ENCODE results near the gene RFWD3. TPM values are rescaled to one million over a fixed set of nuclear protein-coding genes. Genes with fewer than 3 reads are reported as not detected.

Gene RFWD3
- total RNA-seq, 1 donor from 2014 or later, result 72.8 TPM

DNA sequence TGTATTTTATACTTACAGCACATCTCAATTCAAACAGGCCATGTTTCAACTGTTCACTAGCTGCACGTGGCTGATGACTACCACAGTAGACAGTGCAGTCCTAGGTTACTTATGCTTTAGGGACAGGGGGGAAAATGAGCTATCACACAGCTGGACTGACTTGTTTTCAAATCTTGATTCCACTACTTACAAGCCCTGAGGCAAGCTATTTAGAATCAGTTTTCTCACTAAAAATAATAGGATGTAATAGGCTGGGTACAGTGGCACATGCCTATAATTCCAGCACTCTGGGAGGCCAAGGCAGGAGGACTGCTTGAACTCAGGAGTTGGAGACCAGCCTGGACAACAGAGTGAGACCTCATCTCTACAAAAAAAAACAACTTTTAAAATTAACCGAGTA is 70.1 kb downstream of the RFWD3 start:
- Mint-ChIP-seq H3K4me3 (no peak overlapping the region), H3K36me3 (ENCODE audit: low read depth) (peaks cover 8% of the 10 kb centered on the region), H3K27me3 (ENCODE audit: low read depth) (no peaks in the 10 kb centered on the region), H3K27ac (ENCODE audit: unreplicated experiment) (no peak overlapping the region), H3K9me3 (no peaks in the 10 kb centered on the region), H3K4me1 (peaks cover 4% of the 10 kb centered on the region)
- TF ChIP-seq, protein P1, sequence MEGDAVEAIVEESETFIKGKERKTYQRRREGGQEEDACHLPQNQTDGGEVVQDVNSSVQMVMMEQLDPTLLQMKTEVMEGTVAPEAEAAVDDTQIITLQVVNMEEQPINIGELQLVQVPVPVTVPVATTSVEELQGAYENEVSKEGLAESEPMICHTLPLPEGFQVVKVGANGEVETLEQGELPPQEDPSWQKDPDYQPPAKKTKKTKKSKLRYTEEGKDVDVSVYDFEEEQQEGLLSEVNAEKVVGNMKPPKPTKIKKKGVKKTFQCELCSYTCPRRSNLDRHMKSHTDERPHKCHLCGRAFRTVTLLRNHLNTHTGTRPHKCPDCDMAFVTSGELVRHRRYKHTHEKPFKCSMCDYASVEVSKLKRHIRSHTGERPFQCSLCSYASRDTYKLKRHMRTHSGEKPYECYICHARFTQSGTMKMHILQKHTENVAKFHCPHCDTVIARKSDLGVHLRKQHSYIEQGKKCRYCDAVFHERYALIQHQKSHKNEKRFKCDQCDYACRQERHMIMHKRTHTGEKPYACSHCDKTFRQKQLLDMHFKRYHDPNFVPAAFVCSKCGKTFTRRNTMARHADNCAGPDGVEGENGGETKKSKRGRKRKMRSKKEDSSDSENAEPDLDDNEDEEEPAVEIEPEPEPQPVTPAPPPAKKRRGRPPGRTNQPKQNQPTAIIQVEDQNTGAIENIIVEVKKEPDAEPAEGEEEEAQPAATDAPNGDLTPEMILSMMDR (conservative IDR thresholded peaks at IDR 0.05), result no peak
- DNase-seq (ENCODE audit: low read depth, low spot score), result no peak

DNA sequence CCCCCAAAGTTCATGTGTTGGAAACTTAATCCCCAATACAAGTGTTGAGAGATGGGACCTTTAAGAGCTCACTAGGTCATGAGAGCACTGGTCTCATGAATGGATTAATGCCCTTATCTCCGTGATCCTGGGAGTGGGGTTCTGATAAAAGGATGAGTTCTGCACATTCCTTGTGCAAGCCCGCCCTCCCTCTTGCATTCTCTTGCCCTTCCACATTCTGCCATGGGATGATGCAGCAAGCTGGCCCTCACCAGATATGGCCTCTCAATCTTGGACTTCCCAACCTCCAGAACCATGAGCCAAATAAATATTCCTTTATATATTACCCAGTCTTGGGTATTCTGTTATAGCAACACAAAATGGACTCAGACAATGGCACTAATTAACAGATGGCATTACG is 73.8 kb downstream of the RFWD3 start:
- TF ChIP-seq, protein P1 (conservative IDR thresholded peaks at IDR 0.05), result no peak
- Mint-ChIP-seq H3K4me1 (peaks cover 4% of the 10 kb centered on the region), H3K4me3 (no peak overlapping the region), H3K27ac (ENCODE audit: unreplicated experiment) (no peak overlapping the region), H3K9me3 (no peaks in the 10 kb centered on the region), H3K36me3 (ENCODE audit: low read depth) (peaks cover 5% of the 10 kb centered on the region), H3K27me3 (ENCODE audit: low read depth) (no peaks in the 10 kb centered on the region)
- DNase-seq (ENCODE audit: low read depth, low spot score), result no peak

DNA sequence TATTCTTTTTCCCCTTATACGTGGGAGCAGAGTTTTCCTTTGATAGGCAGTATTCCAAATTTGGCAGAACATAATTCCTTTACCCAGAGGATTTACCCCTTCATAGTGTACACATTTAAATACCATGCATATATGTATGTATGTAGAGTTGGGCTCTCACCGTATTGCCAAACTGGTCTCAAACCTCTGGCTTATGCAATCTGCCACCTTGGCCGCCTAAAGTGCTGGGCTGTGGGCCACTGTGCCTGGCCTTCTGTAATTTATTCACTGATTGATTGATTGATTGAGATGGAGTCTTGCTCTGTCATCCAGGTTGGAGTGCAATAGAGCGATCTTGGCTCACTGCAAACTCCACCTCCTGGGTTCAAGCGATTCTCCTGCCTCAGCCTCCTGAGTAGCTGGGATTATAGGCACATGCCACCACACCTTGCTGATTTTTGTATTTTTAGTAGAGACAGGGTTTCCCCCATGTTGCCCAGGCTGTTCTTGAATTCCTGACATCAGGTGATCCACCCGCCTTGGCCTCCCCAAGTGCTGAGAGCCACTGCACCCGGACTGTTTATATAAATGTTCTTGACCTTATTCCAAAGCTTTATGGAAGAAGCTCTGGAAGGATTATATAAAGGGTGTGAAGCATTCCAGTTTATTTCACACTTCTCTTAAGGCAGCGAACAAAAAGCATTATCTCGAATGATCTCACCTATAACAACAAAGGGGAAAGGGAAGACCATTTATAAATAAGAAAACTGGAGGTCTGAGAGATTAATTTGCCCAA is 74.6 kb downstream of the RFWD3 start:
- TF ChIP-seq, protein P1 (conservative IDR thresholded peaks at IDR 0.05), result no peak
- H3K9me3 Mint-ChIP-seq, result no peaks in the 10 kb centered on the region
- peaks cover 5% of the 10 kb centered on the region for H3K36me3 Mint-ChIP-seq (ENCODE audit: low read depth)
- H3K4me3 Mint-ChIP-seq, result no peak overlapping the region
- no peak for DNase-seq (ENCODE audit: low read depth, low spot score)
- no peak overlapping the region for H3K27ac Mint-ChIP-seq (ENCODE audit: unreplicated experiment)
- H3K27me3 Mint-ChIP-seq (ENCODE audit: low read depth), result no peaks in the 10 kb centered on the region
- peaks cover 4% of the 10 kb centered on the region for H3K4me1 Mint-ChIP-seq

DNA sequence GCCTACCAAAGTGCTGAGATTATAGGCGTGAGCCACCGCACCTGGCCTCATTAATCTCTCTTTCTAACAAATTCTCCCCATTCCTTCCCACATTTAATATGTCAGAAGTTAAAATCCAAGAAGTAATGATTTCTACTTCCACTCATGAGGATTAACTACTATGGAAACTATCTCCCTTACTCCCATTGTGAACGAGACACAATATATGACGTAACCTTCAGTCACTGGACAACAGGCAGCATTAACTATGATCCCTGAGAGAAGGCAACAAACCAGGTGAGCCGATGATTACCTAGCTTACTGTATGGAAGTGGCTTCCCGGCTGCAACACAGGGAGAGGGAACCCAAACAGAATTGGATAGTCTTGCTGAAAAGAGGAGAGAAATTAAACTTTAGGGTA is 79.7 kb downstream of the RFWD3 start:
- peaks cover 4% of the 10 kb centered on the region for H3K36me3 Mint-ChIP-seq (ENCODE audit: low read depth)
- H3K4me3 Mint-ChIP-seq, result no peak overlapping the region
- DNase-seq (ENCODE audit: low read depth, low spot score), result no peak
- H3K27me3 Mint-ChIP-seq (ENCODE audit: low read depth), result no peaks in the 10 kb centered on the region
- H3K4me1 Mint-ChIP-seq, result peaks cover 11% of the 10 kb centered on the region
- TF ChIP-seq, protein P1 (conservative IDR thresholded peaks at IDR 0.05), result no peak
- no peak overlapping the region for H3K27ac Mint-ChIP-seq (ENCODE audit: unreplicated experiment)
- peaks cover 2% of the 10 kb centered on the region for H3K9me3 Mint-ChIP-seq

DNA sequence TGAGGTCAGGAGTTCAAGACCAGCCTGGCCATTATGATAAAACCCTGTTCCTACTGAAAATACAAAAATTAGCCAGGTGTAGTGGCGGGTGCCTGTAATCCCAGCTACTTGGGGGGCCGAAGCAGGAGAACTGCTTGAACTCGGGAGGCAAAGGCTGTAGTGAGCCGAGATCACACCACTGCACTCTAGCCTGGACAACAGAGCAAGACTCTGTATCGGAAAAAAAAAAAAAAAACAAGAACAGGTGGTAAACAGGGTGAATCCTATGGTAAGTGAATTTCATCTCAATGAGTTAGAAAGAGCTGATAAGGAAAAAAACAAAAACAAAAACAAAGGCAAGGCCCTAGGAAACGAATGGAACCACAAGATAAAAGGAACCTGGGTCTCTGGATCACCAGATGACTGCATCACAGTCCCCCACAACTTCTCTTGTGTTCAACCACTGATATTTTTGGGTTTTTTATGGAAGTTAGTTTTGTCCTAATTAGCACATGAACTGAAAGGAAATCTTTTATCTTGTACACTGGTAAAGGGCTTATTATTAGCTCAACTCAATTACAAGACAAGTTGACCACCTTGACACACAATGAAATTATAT is 80.7 kb downstream of the RFWD3 start:
- H3K27me3 Mint-ChIP-seq (ENCODE audit: low read depth), result no peaks in the 10 kb centered on the region
- DNase-seq (ENCODE audit: low read depth, low spot score), result no peak
- TF ChIP-seq, protein P1 (conservative IDR thresholded peaks at IDR 0.05), result no peak
- H3K36me3 Mint-ChIP-seq (ENCODE audit: low read depth), result peaks cover 4% of the 10 kb centered on the region
- H3K4me3 Mint-ChIP-seq, result no peak overlapping the region
- no peak overlapping the region for H3K27ac Mint-ChIP-seq (ENCODE audit: unreplicated experiment)
- peaks cover 14% of the 10 kb centered on the region for H3K4me1 Mint-ChIP-seq
- peaks cover 2% of the 10 kb centered on the region for H3K9me3 Mint-ChIP-seq
